Ectodermal cell (in vitro differentiated cells): ENCODE measurements around the gene ID1.
"Not testable (repeated sequence)": the region's sequence is repeated elsewhere in the genome, so short reads cannot be mapped to it uniquely, and the experiment has no call there.

Source experiments
- H3K27ac ChIP-seq: 2 replicates; pipeline ENCODE4 v1.7.0; 2013; ENCODE audit warnings: mild to moderate bottlenecking, low read depth, low read length; ENCODE audit not compliant: insufficient read depth, poor library complexity, severe bottlenecking
- H3K27me3 ChIP-seq: 2 replicates; pipeline ENCODE4 v1.7.0; 2013; ENCODE audit warnings: mild to moderate bottlenecking, low read length; ENCODE audit not compliant: insufficient read depth, control insufficient read depth, poor library complexity, severe bottlenecking
- H3K36me3 ChIP-seq: one replicate; pipeline ENCODE4 v1.7.0; 2013; ENCODE audit warnings: low read length; ENCODE audit not compliant: control insufficient read depth, insufficient read depth
- H3K4me1 ChIP-seq: one replicate; pipeline ENCODE4 v1.7.0; 2013; ENCODE audit warnings: low read length; ENCODE audit not compliant: control insufficient read depth, insufficient read depth
- H3K4me3 ChIP-seq: 2 replicates; pipeline ENCODE4 v1.7.0; 2013; ENCODE audit warnings: low read depth, low read length, control low read depth; ENCODE audit not compliant: insufficient read depth
- H3K9me3 ChIP-seq: 2 replicates; pipeline ENCODE4 v1.7.0; 2013; ENCODE audit warnings: mild to moderate bottlenecking, low read length, moderate library complexity; ENCODE audit not compliant: control insufficient read depth
- WGBS, 2 experiments: methylation state at CpG; one replicate each; pipeline ENCODE4 v1.1.7; 2013; ENCODE audit warnings: missing lambda C conversion rate in 2 of 2; 5-methylcytosine and 5-hydroxymethylcytosine counted together

ID1 gene

GRCh38 chr20:31573555-31574321 lies 31.4 kb upstream of the ID1 start:
- no peaks in the 10 kb centered on the region for H3K27me3 ChIP-seq
- H3K4me1 ChIP-seq = peaks cover 14% of the 10 kb centered on the region
- peak overlapping the region; percentile 47 for H3K4me3 ChIP-seq
- H3K36me3 ChIP-seq = no peaks in the 10 kb centered on the region
- whole genome bisulfite sequencing, 2 experiments = 76 to 78% methylated on average over 18 of the region's 19 CpGs
- H3K9me3 ChIP-seq = no peaks in the 10 kb centered on the region
- no peak overlapping the region for H3K27ac ChIP-seq

- not testable (repeated sequence) for H3K4me3 ChIP-seq, H3K36me3 ChIP-seq, H3K9me3 ChIP-seq, H3K4me1 ChIP-seq, H3K27ac ChIP-seq, H3K27me3 ChIP-seq
- 94 to 98% methylated on average over 10 of the region's 10 CpGs for WGBS, 2 experiments
These were observed 30.1 kb upstream of the ID1 start for GRCh38 chr20:31574986-31575385.

GRCh38 chr20:31576751-31577150 lies 28.3 kb upstream of the ID1 start:
- WGBS, 2 experiments = 78 to 88% methylated on average over 2 of the region's 2 CpGs
- Histone ChIP-seq H3K9me3 (no peaks in the 10 kb centered on the region), H3K4me1 (peaks cover 15% of the 10 kb centered on the region), H3K27ac (no peak overlapping the region), H3K36me3 (no peaks in the 10 kb centered on the region), H3K4me3 (no peak overlapping the region), H3K27me3 (no peaks in the 10 kb centered on the region)

GRCh38 chr20:31577194-31577593 lies 27.9 kb upstream of the ID1 start:
- H3K36me3 ChIP-seq = no peaks in the 10 kb centered on the region
- no peak overlapping the region for H3K27ac ChIP-seq
- no peaks in the 10 kb centered on the region for H3K27me3 ChIP-seq
- 91 to 92% methylated on average over 9 of the region's 9 CpGs for WGBS, 2 experiments
- peaks cover 13% of the 10 kb centered on the region for H3K4me1 ChIP-seq
- H3K9me3 ChIP-seq = no peaks in the 10 kb centered on the region
- no peak overlapping the region for H3K4me3 ChIP-seq

- Histone ChIP-seq H3K9me3 (no peaks in the 10 kb centered on the region), H3K27ac (no peak overlapping the region), H3K36me3 (no peaks in the 10 kb centered on the region), H3K4me3 (no peak overlapping the region), H3K4me1 (peaks cover 11% of the 10 kb centered on the region), H3K27me3 (no peaks in the 10 kb centered on the region)
- WGBS, 2 experiments = 92 to 93% methylated on average over 43 of the region's 43 CpGs
These were observed 26.5 kb upstream of the ID1 start for GRCh38 chr20:31578448-31579138.

- H3K4me1 ChIP-seq = peaks cover 11% of the 10 kb centered on the region
- H3K4me3 ChIP-seq = no peak overlapping the region
- H3K36me3 ChIP-seq = no peaks in the 10 kb centered on the region
- no peaks in the 10 kb centered on the region for H3K27me3 ChIP-seq
- WGBS, 2 experiments = 94 to 95% methylated on average over 6 of the region's 6 CpGs
- no peaks in the 10 kb centered on the region for H3K9me3 ChIP-seq
- no peak overlapping the region for H3K27ac ChIP-seq
These were observed 25.8 kb upstream of the ID1 start for GRCh38 chr20:31579245-31579644.

GRCh38 chr20:31579941-31580651 lies 25.0 kb upstream of the ID1 start:
- H3K9me3 ChIP-seq, H3K27ac ChIP-seq, H3K27me3 ChIP-seq, H3K36me3 ChIP-seq, H3K4me3 ChIP-seq: not testable (repeated sequence)
- 95 to 96% methylated on average over 17 of the region's 17 CpGs for WGBS, 2 experiments
- H3K4me1 ChIP-seq = peaks cover 11% of the 10 kb centered on the region

- Histone ChIP-seq H3K27me3 (no peaks in the 10 kb centered on the region), H3K27ac (no peak overlapping the region), H3K9me3 (no peaks in the 10 kb centered on the region), H3K4me3 (no peak overlapping the region), H3K4me1 (peaks cover 15% of the 10 kb centered on the region), H3K36me3 (no peaks in the 10 kb centered on the region)
- 56 to 63% methylated on average over 7 of the region's 7 CpGs for WGBS, 2 experiments
These were observed 24.4 kb upstream of the ID1 start for GRCh38 chr20:31580706-31581105.

GRCh38 chr20:31581391-31581790 lies 23.7 kb upstream of the ID1 start:
- Histone ChIP-seq H3K9me3 (no peaks in the 10 kb centered on the region), H3K4me1 (peaks cover 17% of the 10 kb centered on the region), H3K27ac (peak overlapping the region; percentile 53), H3K36me3 (no peaks in the 10 kb centered on the region), H3K27me3 (peaks cover 3% of the 10 kb centered on the region), H3K4me3 (no peak overlapping the region)
- 15 to 16% methylated on average over 13 of the region's 13 CpGs for WGBS, 2 experiments
